ENCODE results near the gene GNL2. TPM values are rescaled to one million over a fixed set of nuclear protein-coding genes. Genes with fewer than 3 reads are reported as not detected.

Gene GNL2
- total RNA-seq, 1 experiment from 2014 or later: 106 TPM

GRCh38 chr1:37570528-37571334 lies 25.0 kb downstream of the GNL2 start:
- no CpG with 5 or more reads among the region's 3 CpGs for WGBS (ENCODE audit: extremely low coverage, insufficient read length, low lambda C conversion rate)
- H3K27ac ChIP-seq (ENCODE audit: insufficient read length, low read depth, low read length): no peak overlapping the region
- no peak overlapping the region for H3K23ac ChIP-seq (ENCODE audit: insufficient read length, low read depth, low read length)
- H4K91ac ChIP-seq (ENCODE audit: insufficient read length, low read depth, low read length): no peak overlapping the region
- DNase-seq: no peak
- H3K9ac ChIP-seq (ENCODE audit: extremely low read depth, insufficient read length, low read length): no peak overlapping the region
- TF ChIP-seq CTCF (conservative IDR thresholded peaks at IDR 0.05): no peak
- H3K9me3 ChIP-seq (ENCODE audit: control insufficient read depth, low read depth, low read length): no peaks in the 10 kb centered on the region
- no peaks in the 10 kb centered on the region for H4K20me1 ChIP-seq (ENCODE audit: control insufficient read depth, insufficient read depth, insufficient read length)
- no peak overlapping the region for H2BK15ac ChIP-seq (ENCODE audit: low read depth, low read length)
- Mint-ChIP-seq H3K27ac (no peak overlapping the region; a peak in 1 of 7 replicates), H3K4me1 (no peaks in the 10 kb centered on the region), H3K27me3 (ENCODE audit: low read depth) (no peaks in the 10 kb centered on the region), H3K9me3 (no peaks in the 10 kb centered on the region), H3K4me3 (no peak overlapping the region), H3K36me3 (ENCODE audit: insufficient read depth in 1 of 3, low read depth in 3 of 3) (peaks cover 55 to 97% (median 90%) of the 10 kb centered on the region in 3 experiments; a peak in 6 of 7 replicates)
- no peak overlapping the region for H3K4me2 ChIP-seq (ENCODE audit: insufficient read depth, insufficient read length, low read length)
- no peak overlapping the region for H3K4ac ChIP-seq (ENCODE audit: low read depth, low read length)
- H3K23me2 ChIP-seq (ENCODE audit: insufficient read length, low read depth, low read length, poor library complexity, severe bottlenecking): no peaks in the 10 kb centered on the region
- H3K18ac ChIP-seq (ENCODE audit: insufficient read length, low read depth, low read length): no peak overlapping the region
- no peak overlapping the region for H3K14ac ChIP-seq (ENCODE audit: insufficient read depth, low read length)
- H2BK5ac ChIP-seq (ENCODE audit: insufficient read length, low read length): no peak overlapping the region
- no peak overlapping the region for H4K8ac ChIP-seq (replicated peaks; ENCODE audit: insufficient read length, low read depth, low read length)
- H2BK12ac ChIP-seq (ENCODE audit: insufficient read length, low read depth, low read length): no peak overlapping the region
- no peaks in the 10 kb centered on the region for H3K79me2 ChIP-seq (ENCODE audit: insufficient read depth, low read length)
- no peak overlapping the region for H2BK20ac ChIP-seq (ENCODE audit: low read depth, low read length, poor library complexity, severe bottlenecking)
- no peak overlapping the region for H4K5ac ChIP-seq (ENCODE audit: insufficient read length, low read depth, low read length)
- no peaks in the 10 kb centered on the region for H3K27me3 ChIP-seq (ENCODE audit: insufficient read depth, low read length)
- no peaks in the 10 kb centered on the region for H3K4me1 ChIP-seq (ENCODE audit: insufficient read depth, low read length)
- H3K79me1 ChIP-seq (ENCODE audit: insufficient read depth, low read depth, low read length, poor library complexity, severe bottlenecking): no peaks in the 10 kb centered on the region
- no peak overlapping the region for H2AFZ ChIP-seq (ENCODE audit: low read length)
- H2BK120ac ChIP-seq (ENCODE audit: low read depth, low read length, poor library complexity, severe bottlenecking): no peak overlapping the region
- H3T11ph ChIP-seq (ENCODE audit: low read length): no peak overlapping the region
- no peak overlapping the region for H2AK5ac ChIP-seq (ENCODE audit: insufficient read length, low read length)
- H3K56ac ChIP-seq (ENCODE audit: insufficient read length, low read depth, low read length): no peak overlapping the region

Measured in H9 (cell line).